HG02588 (cell line): ENCODE results near the gene HTR2A.

Experiments
- ATAC-seq: cut with Tn5 transposase; IDR thresholded peaks from one replicate; pipeline ENCODE4 v1.9.1; 2021; ENCODE audit warnings: mild to moderate bottlenecking, moderate library complexity; ENCODE audit not compliant: unreplicated experiment

Gene HTR2A

DNA sequence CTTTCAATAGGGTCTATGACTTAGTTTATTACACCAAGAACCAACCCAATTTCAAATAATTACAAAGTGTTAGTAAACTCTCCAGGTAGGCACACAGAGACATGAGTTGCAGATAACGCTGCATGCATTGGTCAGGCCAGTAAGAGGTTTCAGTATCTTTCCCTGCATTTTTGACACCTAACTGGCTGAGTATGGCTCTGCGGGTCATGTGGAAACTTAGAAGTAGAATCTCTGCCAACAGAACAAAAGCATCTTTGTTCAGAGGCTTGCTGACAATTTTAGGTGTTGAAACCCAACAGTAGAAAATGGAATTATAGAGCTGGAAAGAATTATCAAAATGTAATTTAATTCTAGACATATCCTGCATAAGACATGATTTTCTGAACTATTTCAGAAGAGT is 25.3 kb downstream of the HTR2A start:
- ATAC-seq = no peak

DNA sequence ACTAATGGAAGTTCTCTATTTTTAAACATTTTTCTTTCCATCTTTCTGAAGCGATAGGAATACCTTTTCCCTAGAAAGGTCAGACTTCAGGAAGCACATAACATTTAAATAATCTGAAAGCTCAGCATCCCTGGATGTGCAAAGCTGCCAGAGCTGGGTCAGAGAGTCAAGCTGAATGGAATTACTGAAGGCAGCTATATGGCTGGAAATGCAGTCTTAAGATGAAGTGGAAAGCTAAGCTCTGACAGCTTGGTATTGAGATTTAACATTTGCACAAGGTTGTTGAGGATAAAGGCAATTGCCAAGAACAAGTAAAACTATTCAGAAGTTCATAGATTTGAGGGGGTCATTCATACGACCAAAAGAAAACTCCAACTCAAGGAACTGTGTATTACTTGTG is 28.8 kb downstream of the HTR2A start:
- no peak for ATAC-seq

DNA sequence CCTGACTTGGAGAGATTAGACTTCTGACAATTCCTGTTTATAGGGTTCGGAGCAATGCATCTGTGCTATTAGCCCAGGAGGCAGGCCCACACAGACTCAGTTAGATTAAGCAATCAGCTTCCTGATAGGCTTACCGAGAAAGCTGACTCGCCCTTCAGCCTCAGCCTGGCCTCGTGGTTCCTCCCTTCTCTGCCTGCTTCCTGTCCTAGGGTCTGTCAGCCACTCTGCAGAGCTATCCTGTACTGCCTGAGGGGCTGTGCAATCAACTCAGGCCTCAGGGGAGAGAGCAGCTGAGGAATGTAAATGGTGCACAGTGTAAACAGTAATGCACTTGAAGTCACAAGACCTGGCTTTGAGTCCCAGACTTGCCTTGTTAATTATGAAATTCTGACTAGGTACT is 30.7 kb downstream of the HTR2A start:
- ATAC-seq = no peak

DNA sequence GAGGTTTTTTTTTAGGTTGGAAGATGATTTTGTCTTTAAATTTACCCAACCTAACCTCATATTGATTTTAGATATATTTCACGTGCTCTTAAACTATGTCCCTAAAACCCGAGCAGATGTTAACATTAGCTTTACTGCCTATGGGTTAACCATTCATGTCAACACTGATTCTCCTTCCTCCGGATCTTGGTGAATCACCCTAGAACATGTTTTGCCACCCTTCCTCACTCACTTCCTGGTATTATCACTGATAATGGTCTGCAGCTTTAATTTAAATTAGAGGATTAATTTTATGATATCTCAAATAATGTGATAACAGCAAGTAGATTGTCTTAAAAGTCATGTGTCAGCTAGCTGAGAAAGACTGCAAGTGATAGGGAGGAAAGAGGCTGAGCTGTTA is 31.9 kb downstream of the HTR2A start:
- ATAC-seq = no peak

DNA sequence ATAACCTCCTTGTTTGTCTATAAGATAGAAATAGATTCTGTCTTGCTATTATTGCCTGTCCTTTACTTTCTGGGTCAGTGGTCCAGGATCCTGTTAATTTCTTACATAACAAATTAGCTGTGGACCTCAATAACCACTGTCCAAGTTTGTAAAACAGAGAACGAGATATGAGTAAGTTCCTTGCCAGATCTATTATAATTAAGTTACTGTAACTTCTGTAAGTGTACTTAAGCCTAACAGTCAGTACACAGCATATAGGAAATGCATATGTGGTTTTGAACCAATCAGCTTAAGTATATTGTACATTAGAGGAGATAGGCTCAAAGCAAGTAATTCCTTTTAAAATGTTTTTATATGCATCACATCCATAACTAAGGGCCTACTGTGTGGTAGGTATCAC is 34.9 kb downstream of the HTR2A start:
- no peak for ATAC-seq

DNA sequence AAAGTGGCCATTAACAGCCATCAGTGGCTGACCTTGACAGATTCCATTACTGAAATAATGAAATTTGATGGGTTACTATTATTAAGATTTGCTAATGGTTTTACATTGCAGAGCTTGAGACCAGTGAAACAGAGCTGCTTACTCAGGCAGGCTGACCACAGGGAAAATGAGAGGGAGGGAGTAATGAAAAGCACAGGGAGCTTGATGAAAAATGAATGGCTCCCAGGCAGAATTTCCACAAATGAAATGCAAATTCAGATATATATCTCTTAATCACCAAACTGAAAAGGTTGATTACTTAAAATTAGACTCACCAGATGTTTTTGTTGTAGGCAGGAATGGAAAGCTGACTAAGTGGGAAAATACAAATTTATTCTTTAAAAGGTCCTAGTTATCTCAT is 36.1 kb downstream of the HTR2A start:
- ATAC-seq = no peak

DNA sequence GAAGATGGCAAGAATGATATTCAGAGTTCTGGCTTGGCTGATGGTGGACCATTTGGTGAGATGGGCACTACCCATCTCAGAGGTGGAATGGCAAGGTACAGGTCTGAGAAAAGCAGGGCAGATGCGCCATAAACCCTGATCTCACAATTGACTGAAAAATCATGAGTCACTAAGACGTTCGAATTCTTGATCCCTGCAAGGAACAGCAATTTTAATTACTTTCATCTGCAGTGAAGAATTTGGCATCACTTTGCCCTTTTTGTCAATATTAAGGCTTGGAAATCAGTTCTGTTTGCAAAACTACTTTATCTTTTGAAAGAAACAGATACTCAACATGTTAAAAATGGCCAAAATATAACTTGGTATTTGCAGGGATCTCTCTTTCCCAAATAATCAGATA is 38.1 kb downstream of the HTR2A start:
- no peak for ATAC-seq

DNA sequence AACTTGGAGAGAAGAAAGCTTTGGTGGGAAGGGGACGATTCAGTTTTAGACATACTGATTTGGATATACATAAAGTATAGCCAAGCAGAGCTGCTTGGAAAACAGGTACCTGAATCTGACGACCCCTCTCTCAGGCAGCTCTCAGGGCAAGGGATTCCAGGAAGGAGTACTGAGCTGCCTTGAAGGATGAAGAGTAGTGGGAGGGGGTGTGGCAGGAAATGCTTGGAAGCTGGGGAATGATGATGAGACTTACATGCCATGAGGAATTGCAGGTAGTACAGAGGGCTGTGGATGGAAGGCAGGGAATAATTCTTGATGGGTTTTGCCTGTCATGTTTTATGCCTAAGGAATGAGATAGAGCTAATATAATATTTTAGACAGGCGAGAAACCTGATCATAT is 38.7 kb downstream of the HTR2A start:
- no peak for ATAC-seq

DNA sequence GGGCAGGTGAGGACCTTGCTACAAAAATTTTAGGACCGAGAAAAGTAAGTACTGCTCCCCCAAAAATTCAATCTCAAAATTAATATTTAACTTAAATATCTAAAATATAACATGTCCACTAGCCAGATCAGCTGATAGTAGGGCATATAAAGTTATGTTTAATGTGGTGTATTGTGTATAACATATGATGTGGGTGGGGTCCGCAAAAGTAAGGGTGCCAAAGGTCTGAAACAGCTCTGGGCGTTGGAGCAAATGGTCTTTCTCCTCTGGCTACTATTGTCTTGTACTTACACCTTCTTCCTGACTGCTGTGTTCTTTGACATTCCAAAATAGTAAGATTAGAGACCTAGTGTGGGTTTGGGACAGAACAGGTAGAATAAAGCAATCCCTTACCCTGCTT is 41.2 kb downstream of the HTR2A start:
- ATAC-seq = no peak

DNA sequence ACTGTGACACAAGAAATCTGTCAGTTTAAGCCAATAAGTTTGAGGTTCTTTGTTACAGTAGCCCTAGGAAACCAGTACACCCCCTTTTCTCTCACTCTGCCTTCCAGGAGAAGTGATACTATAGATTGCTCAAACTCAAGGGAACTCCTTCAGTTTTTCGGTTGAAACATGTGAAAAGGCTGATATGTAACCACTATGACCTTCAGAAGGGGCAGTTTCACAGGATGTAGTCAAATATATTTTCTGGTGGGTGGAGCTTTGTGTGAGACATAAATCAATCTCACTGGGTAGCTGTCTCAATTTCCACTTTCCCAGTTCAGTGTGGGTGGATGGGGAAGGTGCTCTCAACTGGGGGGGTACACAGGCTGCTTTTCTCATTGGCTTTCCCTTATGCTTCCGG is 41.7 kb downstream of the HTR2A start:
- ATAC-seq = peak; percentile 71

DNA sequence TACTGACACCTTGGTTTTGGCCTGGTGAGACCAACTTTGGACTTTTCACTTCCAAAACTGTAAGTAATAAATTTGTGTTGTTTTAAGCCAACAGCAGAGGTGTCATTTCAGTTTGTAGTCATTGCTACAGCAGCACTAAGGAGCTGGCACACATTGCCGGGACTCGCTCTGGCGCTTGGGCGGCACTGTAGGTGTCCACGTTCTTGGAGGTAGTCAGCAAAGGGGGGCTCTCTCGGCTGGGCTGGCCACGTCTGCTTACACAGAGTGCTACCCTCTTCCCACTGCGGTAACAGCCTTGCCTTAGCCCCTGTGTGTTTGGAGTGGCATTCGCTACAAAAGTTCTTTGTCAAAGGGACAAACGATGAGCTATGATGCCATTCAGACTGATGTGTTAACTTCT is 44.7 kb downstream of the HTR2A start:
- no peak for ATAC-seq

DNA sequence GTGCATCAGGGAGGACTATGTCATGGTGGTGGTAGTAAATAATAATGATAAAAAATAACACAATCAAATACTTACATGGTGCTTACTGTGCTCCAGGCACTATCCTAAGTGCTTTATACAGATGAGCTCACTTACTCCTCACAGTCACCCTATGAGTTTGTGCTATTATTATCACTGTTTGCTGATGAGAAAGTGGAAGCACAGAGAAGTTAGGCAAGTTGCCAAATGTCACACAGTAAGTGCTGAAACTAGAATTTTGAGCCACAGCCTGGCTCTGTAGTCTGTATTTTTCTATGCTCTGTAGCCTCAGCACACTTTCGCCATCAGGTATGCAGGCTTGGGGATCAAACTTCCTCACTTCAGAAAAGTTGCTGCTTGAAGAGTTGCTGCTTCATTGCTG is 46.6 kb downstream of the HTR2A start:
- no peak for ATAC-seq

DNA sequence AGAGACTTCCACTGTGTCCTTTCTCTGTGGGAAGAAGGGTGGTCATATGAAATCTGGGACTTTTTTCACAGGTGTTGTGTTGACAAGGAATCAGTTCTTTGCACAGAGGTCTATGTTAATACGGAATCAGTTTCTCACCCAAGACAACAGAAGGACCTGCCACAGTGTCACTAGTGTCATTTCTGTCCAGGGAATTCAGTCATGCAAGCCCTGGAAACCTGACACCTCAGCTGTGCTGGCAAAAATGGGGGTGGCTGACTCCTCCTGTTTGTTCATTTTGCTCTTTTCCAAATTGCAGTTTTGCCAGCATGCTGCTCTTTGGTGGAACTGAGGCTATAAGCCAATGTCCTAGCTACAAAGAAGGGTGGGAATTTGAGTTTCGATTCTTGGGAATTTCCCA is 50.1 kb downstream of the HTR2A start:
- no peak for ATAC-seq

DNA sequence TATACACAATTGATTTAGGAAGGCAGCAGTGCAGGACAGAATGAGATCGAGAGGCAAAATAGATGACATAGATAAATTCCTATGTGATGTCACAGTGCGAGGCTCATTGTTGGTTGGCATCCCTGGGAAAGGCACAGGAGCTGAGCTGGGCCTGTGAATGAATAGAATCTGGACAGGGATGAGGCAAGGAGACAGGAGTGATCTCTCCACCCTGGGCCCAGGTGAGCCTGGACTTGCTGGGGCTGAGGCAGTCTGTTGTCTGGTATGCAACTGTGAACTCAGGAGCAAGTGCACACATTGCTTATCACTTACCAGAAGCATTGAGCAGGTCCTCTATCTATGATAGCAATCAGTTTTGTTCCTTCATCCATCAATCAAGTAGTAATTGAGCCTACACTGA is 51.7 kb downstream of the HTR2A start:
- no peak for ATAC-seq

DNA sequence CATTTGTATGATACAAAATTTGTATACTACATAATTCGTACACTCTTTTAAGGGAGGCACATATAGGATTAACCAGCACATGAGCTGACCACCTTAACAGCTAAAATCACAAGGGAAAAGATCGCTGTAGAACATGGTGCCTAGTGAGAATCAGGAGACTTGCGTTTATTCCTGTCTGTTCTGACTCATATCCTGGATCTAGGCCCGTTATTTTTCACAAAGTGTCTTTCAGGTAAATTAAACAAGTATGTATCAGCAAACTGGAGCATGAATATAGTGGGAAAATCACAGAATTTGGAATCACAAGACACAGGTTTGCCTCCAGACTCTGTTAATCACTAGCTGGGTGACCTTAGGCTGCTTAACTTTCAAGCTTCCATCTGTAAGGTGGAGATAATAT is 52.4 kb downstream of the HTR2A start:
- no peak for ATAC-seq

DNA sequence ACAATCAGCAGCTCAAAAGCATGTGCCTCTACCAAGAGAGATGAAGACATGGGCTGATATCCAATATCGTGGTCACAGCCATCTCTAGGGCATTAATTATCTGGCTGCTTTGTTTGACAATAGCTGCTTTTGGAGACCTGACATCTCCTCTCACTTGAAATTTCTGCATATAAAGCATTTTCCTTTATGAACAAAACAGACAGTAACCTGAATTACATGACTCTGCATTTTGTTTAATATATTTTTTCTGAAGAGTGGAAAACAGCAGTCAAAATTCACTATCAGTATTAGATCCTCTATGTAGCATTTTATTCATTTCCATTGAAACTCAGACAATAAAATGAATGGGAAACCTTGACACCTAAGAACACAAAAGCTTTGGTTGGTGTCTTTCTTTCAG is 57.5 kb downstream of the HTR2A start:
- no peak for ATAC-seq

DNA sequence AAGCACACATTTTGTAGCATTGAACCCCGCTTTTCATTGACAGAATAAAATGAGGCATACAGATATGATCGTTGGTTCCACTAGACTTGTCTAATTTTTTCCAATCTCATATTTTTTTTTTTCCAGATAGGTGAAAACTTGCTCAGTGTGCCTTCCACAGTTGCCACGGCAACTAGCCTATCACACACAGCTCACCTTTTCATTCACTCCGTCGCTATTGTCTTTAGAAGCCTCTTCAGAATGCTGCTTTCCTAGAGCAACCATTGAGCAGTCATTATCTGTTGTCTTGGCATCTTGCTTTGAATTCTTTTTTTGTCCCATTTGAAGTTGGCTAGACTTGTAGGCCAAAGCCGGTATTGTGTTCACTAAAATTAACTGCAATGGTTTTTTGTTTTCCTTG is 62.2 kb downstream of the HTR2A start:
- ATAC-seq = no peak

DNA sequence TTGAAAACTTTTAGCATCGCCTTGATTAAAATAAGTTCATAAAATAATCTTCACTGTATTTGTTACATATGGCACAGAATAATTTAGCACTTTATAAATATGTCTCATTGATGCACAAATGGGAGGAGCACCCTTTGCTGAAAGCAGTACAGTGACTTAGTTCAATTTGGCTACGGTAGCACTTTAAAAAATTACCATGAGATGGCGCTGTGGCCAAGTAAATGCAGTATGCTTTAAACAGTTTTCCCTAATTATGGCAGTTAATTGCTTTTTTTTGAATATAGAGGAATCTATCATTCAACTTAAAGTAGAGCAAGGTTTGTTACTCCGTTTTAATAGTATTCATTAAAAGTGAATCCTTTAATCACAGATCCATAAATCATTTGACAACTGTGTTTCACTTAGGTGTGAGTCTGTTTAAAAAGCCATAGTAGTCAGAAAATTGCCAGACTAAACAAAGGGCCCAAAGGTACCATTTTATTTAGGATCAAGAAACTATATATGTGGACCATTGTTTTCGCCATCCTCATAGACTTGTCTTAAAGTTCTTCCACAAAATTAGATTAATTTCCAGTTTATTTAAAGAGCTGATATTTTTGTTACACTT is 65.2 kb downstream of the HTR2A start:
- ATAC-seq = no peak

DNA sequence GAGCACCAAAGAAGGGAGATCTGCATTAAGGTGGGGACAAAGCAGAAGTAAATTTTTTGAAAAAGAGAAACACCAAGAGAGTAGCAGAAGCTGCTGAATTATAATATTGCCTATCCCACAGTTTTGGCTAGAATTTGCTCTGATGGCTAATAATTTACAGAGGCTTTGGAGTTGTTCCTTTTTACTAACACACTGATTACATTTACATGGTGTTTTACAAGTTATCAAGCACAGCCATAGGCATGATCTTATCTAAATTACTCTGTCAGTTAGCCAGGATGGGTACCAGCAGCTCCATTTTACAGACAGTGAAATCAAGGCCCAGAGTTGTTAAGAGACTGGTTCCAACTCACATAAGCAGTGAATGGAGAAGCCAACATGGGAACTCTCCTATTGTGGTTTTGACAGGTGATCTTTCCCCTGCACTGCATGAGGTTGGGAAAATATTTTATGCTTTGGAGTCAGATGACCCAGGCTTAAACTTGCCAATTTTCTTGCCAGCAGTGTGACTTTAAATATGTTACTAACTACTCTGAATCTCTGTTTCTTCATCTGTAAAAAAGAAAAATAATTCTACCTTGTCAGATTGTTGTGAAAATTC is 66.3 kb downstream of the HTR2A start:
- ATAC-seq = no peak

DNA sequence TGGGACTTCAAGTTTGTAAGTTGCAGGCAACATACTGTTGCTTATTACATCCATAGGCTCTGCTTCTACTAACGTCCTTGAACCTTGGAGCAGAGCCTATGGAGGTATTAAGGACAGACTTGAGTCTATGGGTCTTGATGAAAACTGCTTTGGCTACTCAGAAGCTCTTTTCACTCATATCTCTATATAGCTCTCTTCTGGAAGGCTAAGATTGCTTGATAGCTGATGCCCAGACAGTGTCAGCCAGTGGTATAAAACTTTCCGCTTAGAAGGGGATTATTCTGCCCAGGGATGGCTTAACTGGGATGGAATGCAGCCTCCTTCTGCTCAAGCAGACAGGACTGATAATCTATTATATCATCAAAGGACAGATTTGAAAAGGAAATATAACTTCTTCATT is 74.3 kb downstream of the HTR2A start:
- no peak for ATAC-seq

DNA sequence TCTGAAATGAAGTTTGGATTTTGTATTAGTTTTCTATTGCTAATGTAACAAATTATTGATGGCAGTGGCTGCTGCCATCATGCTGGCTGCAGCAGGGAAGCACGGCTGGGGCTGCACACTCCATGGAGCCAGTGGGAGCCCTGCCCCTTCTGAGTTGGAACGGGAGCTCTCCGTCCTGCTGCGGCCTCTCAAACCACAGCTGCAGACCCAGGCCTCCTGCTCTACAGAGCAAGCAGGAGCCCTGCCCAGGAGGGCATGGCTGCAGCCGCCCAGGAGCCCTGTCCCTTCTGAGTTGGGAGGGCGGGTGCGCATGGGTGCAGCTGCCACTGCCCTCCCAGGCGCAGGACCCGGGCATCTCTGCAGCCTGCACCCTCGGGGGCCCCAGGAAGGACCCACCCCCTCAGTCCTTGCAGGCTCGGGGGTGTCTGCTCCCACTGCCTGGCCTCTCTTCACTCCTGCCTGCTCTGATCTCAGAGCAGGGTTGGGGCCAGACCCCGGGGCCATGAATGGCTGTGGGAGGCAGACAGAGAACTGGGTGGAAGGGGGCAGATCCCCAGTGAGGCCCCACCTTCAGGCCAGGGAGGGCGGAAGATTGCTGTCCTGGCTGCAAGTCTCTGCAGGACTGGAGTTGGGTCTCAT is 78.9 kb downstream of the HTR2A start:
- ATAC-seq = no peak

DNA sequence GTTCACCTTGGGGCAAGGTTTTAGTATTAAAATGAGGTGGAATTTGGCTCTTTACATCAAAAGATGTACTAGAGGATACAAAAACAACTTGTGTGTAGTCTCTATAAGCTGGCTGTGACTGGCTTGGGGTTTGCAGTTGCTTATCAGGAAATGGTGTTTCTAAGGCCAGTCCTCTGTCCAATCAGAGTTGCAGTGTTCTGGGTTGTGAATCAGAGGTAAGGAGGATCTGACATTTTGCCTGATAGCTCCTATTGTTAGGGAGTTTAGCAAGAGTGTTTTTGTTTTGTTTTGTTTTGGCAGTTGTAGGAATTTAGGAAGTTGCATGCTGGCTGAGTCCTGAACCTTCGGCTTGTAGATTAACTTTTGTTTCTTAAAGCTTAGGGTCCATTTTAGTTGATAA is 79.8 kb downstream of the HTR2A start:
- ATAC-seq = no peak

DNA sequence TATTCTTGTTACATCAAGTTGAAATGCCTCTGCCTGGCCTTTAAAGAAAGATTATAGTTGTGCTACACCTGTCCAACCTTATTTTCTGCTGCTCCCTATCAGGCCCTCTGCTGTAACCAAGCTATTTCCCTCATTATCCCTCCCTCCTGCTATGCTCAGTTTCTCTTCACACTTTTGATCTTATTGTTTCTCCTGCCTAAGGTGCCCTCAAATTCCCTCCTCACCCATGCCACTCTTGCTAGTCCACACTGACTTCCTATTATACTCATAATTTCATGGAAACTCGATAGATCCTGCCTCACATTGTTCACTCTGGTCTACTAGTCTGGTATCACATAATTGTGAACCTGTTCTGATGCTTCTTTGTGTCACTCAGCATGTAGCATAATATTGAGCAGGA is 80.5 kb downstream of the HTR2A start:
- ATAC-seq = no peak
